ENCODE data around the gene PDZRN3.
"Not testable (repeated sequence)": the region's sequence is repeated elsewhere in the genome, so short reads cannot be mapped to it uniquely, and the experiment has no call there.

The PDZRN3 gene

GRCh38 chr3:73470860-73471259 is 153.9 kb downstream of the PDZRN3 start:
- in situ Hi-C loops (cut with HindIII; ENCODE audit: low sequenced_read_pairs) = no loop called here

- in situ Hi-C loops (cut with HindIII; ENCODE audit: low sequenced_read_pairs) = no loop called here
Observed at GRCh38 chr3:73469331-73469730, 155.4 kb downstream of the PDZRN3 start.

GRCh38 chr3:73467211-73467610 is 157.5 kb downstream of the PDZRN3 start:
- in situ Hi-C loops (cut with HindIII; ENCODE audit: low sequenced_read_pairs) = no loop called here

GRCh38 chr3:73465926-73466325 is 158.8 kb downstream of the PDZRN3 start:
- in situ Hi-C loops (cut with HindIII; ENCODE audit: low sequenced_read_pairs) = no loop called here

GRCh38 chr3:73464126-73464525 is 160.6 kb downstream of the PDZRN3 start:
- in situ Hi-C loops (cut with HindIII; ENCODE audit: low sequenced_read_pairs) = not testable (repeated sequence)

- in situ Hi-C loops (cut with HindIII; ENCODE audit: low sequenced_read_pairs) = no loop called here
Observed at GRCh38 chr3:73461547-73461946, 163.2 kb downstream of the PDZRN3 start.

- in situ Hi-C loops (cut with HindIII; ENCODE audit: low sequenced_read_pairs) = no loop called here
Observed at GRCh38 chr3:73459711-73460110, 165.0 kb downstream of the PDZRN3 start.

GRCh38 chr3:73453666-73454065 is 171.1 kb downstream of the PDZRN3 start:
- in situ Hi-C loops (cut with HindIII; ENCODE audit: low sequenced_read_pairs) = no loop called here

- in situ Hi-C loops (cut with HindIII; ENCODE audit: low sequenced_read_pairs) = no loop called here
Observed at GRCh38 chr3:73452729-73453128, 172.0 kb downstream of the PDZRN3 start.

GRCh38 chr3:73451301-73451944 is 173.3 kb downstream of the PDZRN3 start:
- in situ Hi-C loops (cut with HindIII; ENCODE audit: low sequenced_read_pairs) = no loop called here

GRCh38 chr3:73449774-73450173 is 175.0 kb downstream of the PDZRN3 start:
- in situ Hi-C loops (cut with HindIII; ENCODE audit: low sequenced_read_pairs) = no loop called here

GRCh38 chr3:73448761-73449301 is 175.9 kb downstream of the PDZRN3 start:
- in situ Hi-C loops (cut with HindIII; ENCODE audit: low sequenced_read_pairs) = no loop called here

GRCh38 chr3:73448041-73448440 is 176.7 kb downstream of the PDZRN3 start:
- in situ Hi-C loops (cut with HindIII; ENCODE audit: low sequenced_read_pairs) = no loop called here

- in situ Hi-C loops (cut with HindIII; ENCODE audit: low sequenced_read_pairs) = no loop called here
Observed at GRCh38 chr3:73447111-73447510, 177.6 kb downstream of the PDZRN3 start.

- in situ Hi-C loops (cut with HindIII; ENCODE audit: low sequenced_read_pairs) = no loop called here
Observed at GRCh38 chr3:73446467-73447110, 178.2 kb downstream of the PDZRN3 start.

- in situ Hi-C loops (cut with HindIII; ENCODE audit: low sequenced_read_pairs) = no loop called here
Observed at GRCh38 chr3:73442886-73443285, 181.9 kb downstream of the PDZRN3 start.

GRCh38 chr3:73442152-73442551 is 182.6 kb downstream of the PDZRN3 start:
- in situ Hi-C loops (cut with HindIII; ENCODE audit: low sequenced_read_pairs) = no loop called here

GRCh38 chr3:73437828-73438227 is 186.9 kb downstream of the PDZRN3 start:
- in situ Hi-C loops (cut with HindIII; ENCODE audit: low sequenced_read_pairs) = no loop called here

GRCh38 chr3:73435055-73435454 is 189.7 kb downstream of the PDZRN3 start:
- in situ Hi-C loops (cut with HindIII; ENCODE audit: low sequenced_read_pairs) = no loop called here

- in situ Hi-C loops (cut with HindIII; ENCODE audit: low sequenced_read_pairs) = no loop called here
Observed at GRCh38 chr3:73433687-73434086, 191.1 kb downstream of the PDZRN3 start.

GRCh38 chr3:73433079-73433478 is 191.7 kb downstream of the PDZRN3 start:
- in situ Hi-C loops (cut with HindIII; ENCODE audit: low sequenced_read_pairs) = no loop called here

GRCh38 chr3:73432706-73433032 is 192.1 kb downstream of the PDZRN3 start:
- in situ Hi-C loops (cut with HindIII; ENCODE audit: low sequenced_read_pairs) = no loop called here
